NCI-H2107 treated with DMSO at 0.1 percent for 48 hours (cell line): ENCODE data around the gene METTL24.

ENCODE experiments used
- DNase-seq: peaks from one replicate; lab custom pipeline; 2025; ENCODE audit not compliant: unreplicated experiment; lab: John Stamatoyannopoulos, UW

METTL24 gene

GRCh38 chr6:110338820-110339470, 19.2 kb downstream of the METTL24 start:
- DNase-seq: no peak

GRCh38 chr6:110337486-110337885, 20.7 kb downstream of the METTL24 start:
- DNase-seq: no peak

DNA sequence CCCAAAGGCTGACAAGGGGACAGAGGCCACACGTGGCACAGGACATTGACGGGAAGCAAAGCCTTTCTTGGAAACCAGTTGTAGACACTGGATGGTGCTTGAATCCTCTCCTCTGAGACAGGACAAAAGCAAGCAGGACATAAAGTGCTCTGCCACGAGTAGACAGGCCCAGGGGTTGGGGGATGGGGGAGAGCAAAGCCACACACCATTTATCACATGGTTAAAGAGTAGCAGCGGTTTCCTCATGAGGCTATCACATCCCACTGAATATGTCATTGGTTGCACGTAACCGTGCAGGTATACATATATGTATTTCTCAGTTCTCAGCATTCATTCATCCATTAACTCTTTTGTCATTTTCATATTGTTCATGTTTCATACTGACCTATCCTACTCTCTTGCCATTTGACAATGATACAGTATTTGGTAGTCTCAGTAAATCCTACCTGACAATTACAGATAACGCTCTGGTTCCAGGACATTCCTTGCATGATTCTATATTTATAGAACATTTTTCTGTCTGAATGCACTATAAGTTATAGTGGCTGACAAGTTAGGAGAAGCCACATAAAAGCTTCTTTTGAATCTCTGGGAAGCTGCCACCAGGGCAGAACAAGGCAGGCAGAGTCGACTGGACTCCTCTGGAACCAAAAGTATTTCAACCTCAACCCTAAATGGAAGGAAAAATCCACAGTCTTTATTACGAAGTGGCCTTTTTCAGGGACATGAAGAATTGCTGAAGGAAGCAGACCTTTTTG, 23.5 kb downstream of the METTL24 start:
- DNase-seq: no peak

GRCh38 chr6:110332281-110332680, 25.9 kb downstream of the METTL24 start:
- DNase-seq: no peak

GRCh38 chr6:110331816-110332215, 26.3 kb downstream of the METTL24 start:
- DNase-seq: no peak

DNA sequence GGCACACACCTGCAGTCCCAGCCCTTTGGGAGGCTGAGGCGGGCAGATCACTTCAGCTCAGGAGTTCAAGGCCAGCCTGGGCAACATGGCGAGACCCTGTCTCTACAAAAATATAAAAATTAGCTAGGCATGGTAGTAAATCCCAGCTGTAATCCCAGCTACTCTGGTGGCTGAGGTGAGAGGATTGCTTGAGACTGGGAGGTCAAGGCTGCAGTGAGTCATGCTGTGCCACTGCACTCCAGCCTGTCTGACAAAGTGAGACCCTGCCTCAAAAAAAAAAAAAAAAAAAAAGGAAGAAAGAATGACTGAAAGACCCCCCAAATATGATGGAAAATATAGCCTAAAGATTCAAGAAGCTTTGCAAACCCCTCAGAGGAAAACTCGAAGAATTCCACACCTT, 26.8 kb downstream of the METTL24 start:
- DNase-seq: no peak

GRCh38 chr6:110329714-110330436, 28.3 kb downstream of the METTL24 start:
- no peak for DNase-seq

- no peak for DNase-seq
Observed at GRCh38 chr6:110329348-110329713, 28.8 kb downstream of the METTL24 start.

DNA sequence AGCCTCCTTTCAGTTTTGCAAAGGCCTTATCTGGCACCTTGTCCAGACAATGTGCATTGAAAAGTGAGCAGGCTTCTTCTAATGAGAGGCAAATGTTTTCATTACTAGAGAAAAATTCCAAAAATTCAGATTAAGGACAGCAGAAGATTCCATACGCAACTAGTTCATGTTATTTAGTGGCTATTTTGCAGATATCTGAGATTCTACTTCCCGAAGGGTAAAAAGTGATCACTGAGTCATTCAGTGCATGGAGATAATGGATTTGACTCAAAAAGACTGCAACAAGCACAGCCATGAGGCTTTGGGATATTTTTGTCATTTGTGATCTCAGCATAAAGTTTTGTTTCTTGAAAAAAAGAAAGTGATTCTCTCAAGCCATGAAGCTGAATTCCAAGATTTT, 29.9 kb downstream of the METTL24 start:
- DNase-seq: no peak

GRCh38 chr6:110327391-110327790, 30.8 kb downstream of the METTL24 start:
- DNase-seq: peak; percentile 73

DNA sequence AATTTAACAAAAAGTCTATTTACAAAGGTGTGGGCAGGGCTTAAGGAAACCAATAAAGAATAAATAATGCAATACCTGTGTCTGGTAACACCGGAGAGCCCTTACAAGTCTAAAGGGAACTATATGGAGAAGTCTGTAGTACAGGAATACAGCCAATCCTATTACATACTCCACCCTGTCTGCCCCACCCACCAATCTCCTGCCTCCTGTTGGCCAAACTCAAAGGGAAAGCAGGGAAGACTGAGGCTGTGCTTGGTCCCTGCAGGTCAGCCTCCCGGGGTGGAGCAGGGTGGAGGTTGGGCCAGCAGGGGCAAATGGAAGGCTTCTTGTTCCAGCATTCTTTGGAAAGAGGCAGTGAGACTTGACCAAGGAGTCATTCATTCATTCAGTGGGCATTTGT, 31.5 kb downstream of the METTL24 start:
- DNase-seq: no peak

GRCh38 chr6:110326057-110326456, 32.1 kb downstream of the METTL24 start:
- DNase-seq: no peak

DNA sequence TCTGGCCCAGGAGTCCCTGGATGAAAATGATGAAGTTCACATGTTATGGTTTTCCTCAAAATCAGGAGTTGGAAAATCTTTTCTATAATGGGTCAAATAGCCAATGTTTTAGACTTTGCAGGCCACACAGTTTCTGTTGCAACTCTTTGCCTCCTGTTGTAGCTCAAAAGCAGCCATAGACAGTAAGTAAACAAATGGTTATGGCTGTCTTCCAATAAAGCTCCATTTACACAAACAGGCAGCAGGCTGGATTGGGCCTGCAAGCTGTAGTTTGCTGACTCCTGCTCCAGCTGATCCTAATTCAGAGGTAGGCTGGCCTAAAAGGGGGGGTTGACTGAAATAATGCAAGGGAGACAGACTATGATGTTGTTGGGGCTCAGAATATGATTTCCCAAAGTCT, 33.0 kb downstream of the METTL24 start:
- DNase-seq: peak; percentile 77

- DNase-seq: no peak
Observed at GRCh38 chr6:110324548-110324947, 33.6 kb downstream of the METTL24 start.

GRCh38 chr6:110323258-110323657, 34.9 kb downstream of the METTL24 start:
- no peak for DNase-seq

DNA sequence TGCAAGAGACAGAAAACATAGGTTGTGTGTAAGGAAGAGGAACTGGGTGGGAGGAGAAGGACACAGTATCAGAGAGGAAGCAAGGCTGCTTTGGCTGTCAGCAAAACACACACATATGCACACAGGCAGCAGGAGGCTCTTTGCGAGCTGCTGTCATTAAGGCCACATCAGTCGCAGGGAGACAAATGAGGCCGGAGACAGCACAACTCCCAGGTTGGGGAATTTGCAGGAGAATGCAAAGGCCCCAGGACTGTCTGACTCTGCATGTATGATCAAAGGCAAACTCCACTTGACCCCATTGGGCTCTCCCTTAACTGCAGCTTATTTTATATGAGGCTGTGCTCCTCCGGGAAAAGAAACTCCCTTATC, 35.3 kb downstream of the METTL24 start:
- DNase-seq: no peak

DNA sequence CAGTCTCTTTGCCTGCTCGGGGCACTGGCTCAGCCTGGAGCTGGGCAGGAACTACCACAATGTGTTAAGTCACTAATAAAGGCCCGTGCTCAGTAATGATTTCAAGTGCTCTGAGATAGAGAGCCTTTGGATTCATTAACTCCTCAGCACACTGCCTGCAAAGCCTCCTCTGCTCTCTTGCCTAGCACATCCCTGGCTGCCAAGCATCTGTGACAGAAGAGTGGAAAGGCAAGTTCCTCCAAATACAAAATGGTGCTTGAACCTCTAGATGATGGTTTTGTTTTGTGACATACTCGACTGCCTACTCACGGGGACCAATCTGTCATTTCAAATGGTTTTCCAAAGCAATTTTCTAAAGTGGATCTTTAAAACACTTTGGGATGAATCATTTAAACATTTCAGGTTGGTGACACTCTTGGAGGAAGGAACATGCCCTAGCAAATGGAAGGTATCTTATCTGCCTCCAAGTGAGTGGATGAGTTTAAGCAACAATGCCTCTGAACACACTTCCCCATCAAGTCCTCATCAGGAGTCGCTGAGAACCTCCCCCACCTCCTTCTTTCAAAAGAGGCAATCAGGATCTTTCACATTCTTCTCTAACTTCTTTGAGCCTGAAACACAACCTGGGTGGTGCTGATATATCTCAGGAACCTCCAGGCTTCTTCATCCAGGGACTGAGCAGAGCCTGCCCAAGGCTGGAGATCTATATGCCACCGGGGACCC, 35.8 kb downstream of the METTL24 start:
- no peak for DNase-seq

GRCh38 chr6:110320307-110320706, 37.8 kb downstream of the METTL24 start:
- no peak for DNase-seq

GRCh38 chr6:110319843-110320242, 38.3 kb downstream of the METTL24 start:
- no peak for DNase-seq

GRCh38 chr6:110319381-110319780, 38.8 kb downstream of the METTL24 start:
- no peak for DNase-seq

- DNase-seq: no peak
Observed at GRCh38 chr6:110318971-110319370, 39.2 kb downstream of the METTL24 start.

DNA sequence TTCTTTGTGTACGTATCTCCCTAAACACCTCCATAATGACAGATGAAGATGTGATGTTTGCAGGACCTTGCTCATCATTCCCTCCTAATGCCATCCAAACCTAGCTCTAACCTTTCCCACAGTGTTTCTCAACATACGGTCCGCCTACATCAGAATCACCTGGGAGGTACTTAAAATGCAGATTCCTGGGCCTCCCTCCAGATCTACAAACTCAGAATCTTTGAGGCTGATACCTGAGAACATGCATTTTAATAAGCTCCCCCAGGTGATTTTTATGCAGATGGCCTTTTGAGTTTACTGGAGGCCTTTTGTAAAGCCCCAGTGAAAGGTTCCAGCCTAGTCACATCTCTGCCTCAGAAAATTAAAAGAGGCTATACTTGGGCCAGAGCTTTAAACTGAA, 40.5 kb downstream of the METTL24 start:
- DNase-seq: no peak
